IPS-NIHi7 (cell line): ENCODE data around the gene ARL15.
A peak's percentile ranks its signal among the peaks of the same experiment; 100 is the strongest.
"Not testable (repeated sequence)": the region's sequence is repeated elsewhere in the genome, so short reads cannot be mapped to it uniquely, and the experiment has no call there.

ENCODE experiments used
- DNase-seq: peaks from one replicate; pipeline ENCODE4 v3.0.0; 2012; ENCODE audit warnings: mixed read lengths; ENCODE audit errors: extremely low spot score

ARL15 gene

GRCh38 chr5:54310433-54311175, at the start of gene ARL15:
Gene ARL15 (minus strand): TSS chr5:54310573.
- DNase-seq, result peak; percentile 98

DNA sequence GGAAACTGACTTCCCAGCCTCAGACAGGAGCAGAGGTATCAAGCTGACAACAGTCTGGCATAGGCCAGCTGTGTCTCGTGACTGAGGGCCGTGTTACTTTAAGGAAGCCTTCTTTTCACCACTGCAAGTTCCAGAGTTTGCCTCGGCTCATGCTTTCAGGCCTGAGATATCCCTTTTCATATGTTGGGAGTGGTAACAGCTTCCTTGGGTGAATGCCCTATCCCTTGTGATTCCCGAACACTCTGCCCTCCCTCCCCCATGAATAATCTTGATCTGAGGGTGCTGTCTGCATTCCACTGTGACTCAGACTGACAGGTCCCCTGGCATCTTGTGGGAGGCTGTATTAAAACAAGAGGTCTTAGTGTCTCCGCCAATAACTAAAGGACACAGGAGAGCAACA, 49.7 kb upstream of the ARL15 start:
- peak; percentile 59 for DNase-seq

DNA sequence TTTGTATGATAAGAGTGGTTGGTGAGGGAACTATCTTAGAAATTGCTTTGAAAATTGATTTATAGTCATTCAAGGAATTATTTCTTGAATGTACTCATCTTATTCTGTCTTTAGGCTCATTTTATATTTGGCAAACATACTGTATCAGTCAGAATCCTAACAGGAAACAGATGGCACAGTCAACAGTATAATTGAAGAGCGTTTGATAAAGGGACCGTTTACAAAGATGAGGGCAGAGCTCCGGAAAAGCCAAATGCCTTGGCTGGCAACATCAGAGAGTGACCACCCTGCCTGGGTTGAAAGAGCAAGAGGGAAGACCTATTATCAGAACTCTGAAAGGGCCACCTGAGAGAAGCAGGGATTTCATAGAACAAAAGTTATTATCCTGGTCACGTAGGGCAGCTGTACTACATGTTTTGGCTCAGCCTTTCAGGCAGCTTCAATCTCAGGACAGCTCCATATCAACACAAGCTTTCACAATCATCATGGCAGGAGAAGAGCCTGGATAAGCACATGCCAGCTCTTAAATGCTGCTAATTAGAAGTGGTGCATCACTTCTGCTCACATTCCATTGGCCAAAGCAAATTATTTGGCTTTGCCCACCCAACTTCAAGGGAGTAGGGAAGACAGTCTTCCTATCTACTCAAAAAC, 47.2 kb upstream of the ARL15 start:
- no peak for DNase-seq

DNA sequence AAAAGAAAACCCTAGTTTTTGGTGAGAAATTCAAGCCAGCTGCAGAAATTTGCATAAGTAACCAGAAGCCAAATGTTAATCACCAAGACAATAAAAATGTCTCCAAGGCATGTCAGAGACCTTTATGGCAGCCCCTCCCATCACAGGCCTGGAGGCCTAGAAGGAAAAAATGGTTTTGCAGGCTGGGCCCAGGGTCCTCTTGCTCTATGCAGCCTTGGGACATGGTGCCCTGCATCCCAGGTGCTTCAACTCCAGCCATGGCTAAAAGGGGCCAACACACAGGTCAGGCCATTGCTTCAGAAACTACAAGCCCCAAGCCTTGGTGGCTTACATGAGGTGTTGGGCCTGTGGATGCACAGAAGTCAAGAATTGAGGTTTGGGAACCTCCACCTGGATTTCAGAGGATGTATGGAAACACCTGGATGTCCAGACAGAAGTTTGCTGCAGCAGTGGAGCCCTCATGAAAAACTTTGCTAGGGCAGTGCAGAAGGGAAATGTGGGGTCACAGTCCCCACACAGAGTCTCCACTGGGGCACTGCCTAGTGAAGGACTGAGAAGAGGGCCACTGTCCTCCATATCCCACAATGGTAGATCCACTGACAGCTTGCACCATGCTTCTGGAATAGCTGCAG, 43.7 kb upstream of the ARL15 start:
- DNase-seq, result not testable (repeated sequence)

GRCh38 chr5:54352580-54352979, 42.2 kb upstream of the ARL15 start:
- not testable (repeated sequence) for DNase-seq

- no peak for DNase-seq
Observed at GRCh38 chr5:54347221-54347865, 37.0 kb upstream of the ARL15 start.

- DNase-seq, result no peak
Observed at GRCh38 chr5:54344653-54345052, 34.3 kb upstream of the ARL15 start.

DNA sequence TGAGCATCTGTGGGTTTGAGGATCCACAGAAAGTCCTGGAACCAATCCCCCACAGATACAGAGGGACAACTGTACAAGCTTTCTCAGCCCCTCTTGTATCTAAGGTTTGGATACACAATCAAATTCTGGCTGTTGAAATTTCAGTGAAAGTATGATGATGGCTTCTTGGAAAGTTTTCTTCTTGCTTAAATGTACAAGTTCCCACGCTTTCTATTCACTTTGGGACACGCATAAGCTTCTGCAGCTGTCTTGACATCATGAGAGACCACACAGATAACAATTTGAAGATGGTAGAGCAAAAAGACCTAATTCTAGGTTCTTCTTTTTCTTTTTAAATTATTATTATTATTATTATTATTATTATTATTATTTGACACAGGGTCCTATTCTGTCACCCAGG, 31.6 kb upstream of the ARL15 start:
- DNase-seq, result no peak

GRCh38 chr5:54337523-54337922, 27.1 kb upstream of the ARL15 start:
- no peak for DNase-seq

GRCh38 chr5:54332720-54333119, 22.3 kb upstream of the ARL15 start:
- no peak for DNase-seq

DNA sequence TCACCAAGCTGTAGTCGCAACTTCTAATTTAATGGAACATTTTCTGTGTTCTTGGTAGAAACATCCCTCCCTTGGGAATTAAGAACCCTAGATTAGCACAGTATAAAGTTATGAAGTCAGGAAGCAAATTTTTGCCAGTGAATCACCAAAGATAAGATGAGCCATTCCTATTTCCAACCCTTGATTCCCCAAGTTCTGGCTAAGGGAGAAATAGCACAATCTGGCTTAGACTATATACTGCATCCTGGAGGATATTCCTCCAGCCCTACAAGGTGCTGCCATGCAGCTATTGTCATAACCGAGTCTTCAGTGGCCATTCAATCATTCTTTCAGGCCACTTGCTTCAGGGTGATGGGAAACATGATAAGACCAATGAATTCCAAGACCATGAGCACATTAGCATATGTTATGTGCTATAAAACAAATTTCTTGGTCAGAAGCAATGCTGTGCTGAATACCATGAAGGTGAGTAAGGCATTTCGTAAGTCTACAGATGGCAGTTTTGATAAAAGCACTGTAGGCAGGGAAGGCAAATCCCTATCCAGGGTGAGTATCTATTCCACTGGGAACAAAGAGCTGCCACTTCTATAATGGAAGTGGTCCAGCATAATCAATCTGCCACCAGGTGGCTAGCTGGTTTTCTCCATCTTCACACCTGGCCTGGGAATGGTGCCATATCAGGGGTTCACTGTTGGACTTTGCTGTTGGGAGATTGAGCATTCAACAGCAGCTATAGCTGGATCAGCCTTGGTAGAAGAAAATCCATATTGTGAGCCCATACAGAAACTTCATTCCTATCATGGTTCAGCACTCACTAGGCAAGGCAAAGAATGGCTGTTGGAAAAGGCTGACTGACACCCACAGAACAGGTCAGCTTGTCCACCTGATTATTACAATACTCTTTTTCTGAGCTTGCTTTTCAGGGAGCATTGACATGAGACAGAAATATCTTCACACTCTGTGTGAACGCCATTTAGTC, 19.6 kb upstream of the ARL15 start:
- DNase-seq, result no peak

GRCh38 chr5:54326662-54327270, 16.4 kb upstream of the ARL15 start:
- no peak for DNase-seq

DNA sequence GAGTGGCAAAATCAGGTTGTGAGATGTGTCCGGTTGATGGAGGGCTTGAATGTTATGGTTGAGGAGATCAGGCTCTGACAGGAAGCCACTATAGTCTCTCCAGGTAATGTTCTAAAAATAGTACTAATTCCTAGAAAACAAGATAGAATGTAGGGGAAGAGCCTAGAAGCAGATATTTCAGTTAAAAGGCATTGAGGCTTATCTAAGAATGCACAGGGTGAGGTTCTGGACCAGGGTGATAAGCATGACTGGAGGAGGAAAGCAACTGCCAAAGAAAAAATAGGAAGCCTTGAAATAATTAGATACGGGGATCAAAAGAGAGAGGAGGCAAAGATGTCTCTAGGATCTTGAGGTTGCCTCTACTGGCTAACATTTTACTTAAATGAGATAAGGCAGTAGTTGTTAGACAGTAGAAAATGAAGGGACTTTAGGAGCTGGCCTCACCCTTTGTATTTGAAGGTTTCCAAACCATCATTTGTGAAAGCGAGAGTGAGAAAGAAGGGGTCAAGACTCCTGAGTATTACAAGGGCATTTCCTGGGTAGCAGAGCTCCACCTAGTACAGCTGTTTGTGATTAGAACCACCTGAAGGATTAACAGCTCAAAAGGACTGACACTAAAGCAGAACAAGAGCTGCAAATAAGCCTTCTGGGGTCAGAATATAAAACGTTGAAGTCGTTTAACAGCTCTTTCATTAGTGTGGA, 15.4 kb upstream of the ARL15 start:
- no peak for DNase-seq

GRCh38 chr5:54325272-54325609, 14.9 kb upstream of the ARL15 start:
- DNase-seq, result no peak

- DNase-seq, result no peak
Observed at GRCh38 chr5:54324651-54325271, 14.4 kb upstream of the ARL15 start.

DNA sequence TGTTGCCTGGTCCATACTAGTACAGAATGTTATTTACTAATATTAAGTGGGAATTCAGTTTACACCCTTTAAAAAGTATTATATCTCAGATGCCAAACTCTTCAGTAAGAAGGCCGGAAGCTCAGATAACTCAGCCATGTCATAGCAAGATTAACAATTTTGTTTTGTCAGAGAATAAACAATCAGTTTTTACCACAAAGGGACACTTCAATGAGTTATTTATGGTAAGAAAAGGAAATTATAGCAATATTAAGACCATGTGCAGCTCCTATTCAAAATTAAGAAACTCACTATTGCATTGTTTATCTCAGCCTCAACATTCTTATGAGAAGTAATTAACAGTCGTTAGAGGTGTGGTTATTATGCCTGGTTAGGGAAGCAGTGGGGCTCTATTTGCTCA, 13.1 kb upstream of the ARL15 start:
- no peak for DNase-seq

- DNase-seq, result no peak
Observed at GRCh38 chr5:54320256-54320655, 9.9 kb upstream of the ARL15 start.

DNA sequence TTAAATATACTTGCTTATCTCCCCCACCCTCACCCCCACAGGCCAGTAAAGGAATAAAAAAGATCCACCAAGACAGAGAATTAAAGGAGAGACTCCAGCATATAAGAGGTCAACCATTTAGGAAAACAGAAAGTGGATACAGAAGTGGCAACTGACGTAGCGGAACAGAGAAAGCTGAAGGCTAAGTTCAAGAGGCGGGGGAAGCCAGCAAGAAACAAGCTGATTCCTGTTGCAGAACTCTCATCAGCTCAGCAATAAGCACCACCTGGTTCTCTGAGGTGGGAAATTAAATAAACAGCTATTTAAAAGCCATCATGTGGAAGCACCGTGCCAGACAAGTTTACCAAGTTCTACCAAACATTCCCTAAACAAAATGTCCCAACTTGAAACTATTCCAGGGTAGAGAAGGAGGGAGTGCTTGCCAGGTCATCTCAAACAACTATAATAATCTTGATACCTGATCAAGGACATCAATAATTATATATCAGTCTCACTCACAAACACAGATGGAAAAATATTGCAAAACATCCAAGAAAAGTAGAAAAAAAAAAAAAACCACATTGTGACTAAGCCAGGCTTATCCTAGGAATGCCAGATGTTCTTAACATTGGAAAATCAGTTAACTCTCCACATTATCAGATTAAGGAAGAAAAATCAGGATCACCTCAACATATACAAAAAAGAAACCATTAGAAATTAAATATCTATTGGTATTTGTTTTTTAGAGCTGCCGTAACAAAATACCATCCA, 7.3 kb upstream of the ARL15 start:
- DNase-seq, result no peak
